ENCODE data around the gene TMPRSS7.
A peak's percentile ranks its signal among the peaks of the same experiment; 100 is the strongest.

TMPRSS7 gene

GRCh38 chr3:112109322-112109721 lies 74.8 kb downstream of the TMPRSS7 start:
- no peak for ATAC-seq
- TF ChIP-seq PPARA (CRISPR knock-in tag; IDR thresholded peaks at IDR 0.05; ENCODE audit: borderline replicate concordance) (no peak), ZFP3 (CRISPR knock-in tag; IDR thresholded peaks at IDR 0.05) (no peak)

DNA sequence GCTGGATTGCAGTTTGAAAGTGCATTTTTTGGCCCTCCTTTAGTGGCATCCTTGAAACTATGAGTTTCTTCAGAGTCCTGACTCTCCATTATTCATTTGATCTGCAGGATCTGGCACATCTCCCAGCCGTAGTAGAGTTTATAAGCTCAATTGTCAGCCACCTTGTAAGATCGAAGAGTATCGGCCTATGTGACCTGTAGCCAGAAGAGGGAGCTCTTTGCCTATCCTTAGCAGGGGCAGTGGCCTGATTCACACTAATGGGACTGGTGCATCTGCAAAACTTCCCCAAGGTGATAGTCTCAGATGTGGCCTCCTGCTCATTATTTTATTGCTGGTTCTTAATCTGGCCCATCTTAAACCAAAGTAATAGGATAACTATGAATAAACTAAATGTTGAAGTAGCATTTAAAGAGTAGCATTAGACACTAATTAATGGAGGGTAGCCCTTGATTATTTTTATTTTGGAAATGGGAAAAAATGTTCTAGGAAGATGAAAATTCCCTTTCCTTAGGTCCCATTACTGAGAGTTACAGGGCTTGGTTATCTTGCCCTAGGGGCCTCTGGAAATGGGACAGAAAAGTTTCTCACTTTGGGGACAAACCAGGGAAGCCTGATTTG lies 77.4 kb downstream of the TMPRSS7 start:
- ATAC-seq, result peak; percentile 97
- no peak for TF ChIP-seq ZC3H10 (CRISPR knock-in tag; IDR thresholded peaks at IDR 0.05)
- TF ChIP-seq PPARA (CRISPR knock-in tag; IDR thresholded peaks at IDR 0.05; ENCODE audit: borderline replicate concordance), result no peak
- no peak for TF ChIP-seq GLIS3 (CRISPR knock-in tag; IDR thresholded peaks at IDR 0.05)
- TF ChIP-seq, protein P1, sequence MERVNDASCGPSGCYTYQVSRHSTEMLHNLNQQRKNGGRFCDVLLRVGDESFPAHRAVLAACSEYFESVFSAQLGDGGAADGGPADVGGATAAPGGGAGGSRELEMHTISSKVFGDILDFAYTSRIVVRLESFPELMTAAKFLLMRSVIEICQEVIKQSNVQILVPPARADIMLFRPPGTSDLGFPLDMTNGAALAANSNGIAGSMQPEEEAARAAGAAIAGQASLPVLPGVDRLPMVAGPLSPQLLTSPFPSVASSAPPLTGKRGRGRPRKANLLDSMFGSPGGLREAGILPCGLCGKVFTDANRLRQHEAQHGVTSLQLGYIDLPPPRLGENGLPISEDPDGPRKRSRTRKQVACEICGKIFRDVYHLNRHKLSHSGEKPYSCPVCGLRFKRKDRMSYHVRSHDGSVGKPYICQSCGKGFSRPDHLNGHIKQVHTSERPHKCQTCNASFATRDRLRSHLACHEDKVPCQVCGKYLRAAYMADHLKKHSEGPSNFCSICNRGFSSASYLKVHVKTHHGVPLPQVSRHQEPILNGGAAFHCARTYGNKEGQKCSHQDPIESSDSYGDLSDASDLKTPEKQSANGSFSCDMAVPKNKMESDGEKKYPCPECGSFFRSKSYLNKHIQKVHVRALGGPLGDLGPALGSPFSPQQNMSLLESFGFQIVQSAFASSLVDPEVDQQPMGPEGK (CRISPR knock-in tag; IDR thresholded peaks at IDR 0.05; ENCODE audit: borderline replicate concordance), result no peak
- TF ChIP-seq TCF4 (CRISPR knock-in tag; IDR thresholded peaks at IDR 0.05; ENCODE audit: borderline replicate concordance), result no peak

DNA sequence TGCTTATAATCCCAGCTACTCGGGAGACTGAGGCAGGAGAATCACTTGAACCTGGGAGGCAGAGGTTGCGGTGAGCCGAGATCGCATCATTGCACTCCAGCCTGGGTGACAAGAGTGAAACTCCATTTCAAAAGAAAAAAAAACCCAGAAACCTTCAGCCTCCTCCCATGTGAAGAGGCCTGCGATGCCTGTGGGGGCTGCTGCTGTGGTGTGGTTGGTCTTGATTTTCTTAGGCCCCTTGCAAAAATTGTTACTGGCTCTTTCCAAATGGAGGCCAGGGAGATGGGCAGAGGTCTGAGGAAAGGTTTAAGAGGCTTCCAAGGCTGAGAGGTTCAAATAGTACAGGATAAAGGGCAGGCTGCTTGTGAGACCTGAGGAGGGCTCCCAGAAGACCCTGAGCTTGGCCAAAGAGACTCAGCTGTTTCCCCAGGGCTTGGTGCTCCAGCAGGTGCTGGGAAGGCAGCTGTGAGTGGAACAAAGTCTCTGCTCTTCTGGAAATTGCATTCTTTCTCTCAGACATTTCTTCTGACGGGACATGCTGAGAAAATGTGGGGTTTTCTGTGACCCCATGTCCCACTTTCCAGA lies 80.1 kb downstream of the TMPRSS7 start:
- TF ChIP-seq SNAI2 (CRISPR knock-in tag; IDR thresholded peaks at IDR 0.05), result no peak
- no peak for TF ChIP-seq ZFP3 (CRISPR knock-in tag; IDR thresholded peaks at IDR 0.05)
- no peak for ATAC-seq

- TF ChIP-seq ZC3H10 (CRISPR knock-in tag; IDR thresholded peaks at IDR 0.05) (no peak), ZFP3 (CRISPR knock-in tag; IDR thresholded peaks at IDR 0.05) (no peak), ESRRG (CRISPR knock-in tag; IDR thresholded peaks at IDR 0.05) (no peak), BACH2 (CRISPR knock-in tag; IDR thresholded peaks at IDR 0.05; ENCODE audit: borderline replicate concordance) (no peak), RARB (CRISPR knock-in tag; IDR thresholded peaks at IDR 0.05) (no peak)
- TF ChIP-seq, protein P2, sequence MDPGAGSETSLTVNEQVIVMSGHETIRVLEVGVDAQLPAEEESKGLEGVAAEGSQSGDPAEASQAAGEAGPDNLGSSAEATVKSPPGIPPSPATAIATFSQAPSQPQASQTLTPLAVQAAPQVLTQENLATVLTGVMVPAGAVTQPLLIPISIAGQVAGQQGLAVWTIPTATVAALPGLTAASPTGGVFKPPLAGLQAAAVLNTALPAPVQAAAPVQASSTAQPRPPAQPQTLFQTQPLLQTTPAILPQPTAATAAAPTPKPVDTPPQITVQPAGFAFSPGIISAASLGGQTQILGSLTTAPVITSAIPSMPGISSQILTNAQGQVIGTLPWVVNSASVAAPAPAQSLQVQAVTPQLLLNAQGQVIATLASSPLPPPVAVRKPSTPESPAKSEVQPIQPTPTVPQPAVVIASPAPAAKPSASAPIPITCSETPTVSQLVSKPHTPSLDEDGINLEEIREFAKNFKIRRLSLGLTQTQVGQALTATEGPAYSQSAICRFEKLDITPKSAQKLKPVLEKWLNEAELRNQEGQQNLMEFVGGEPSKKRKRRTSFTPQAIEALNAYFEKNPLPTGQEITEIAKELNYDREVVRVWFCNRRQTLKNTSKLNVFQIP (CRISPR knock-in tag; IDR thresholded peaks at IDR 0.05; ENCODE audit: borderline replicate concordance, low read depth), result no peak
- no peak for ATAC-seq
Measured at GRCh38 chr3:112115161-112115739, 80.7 kb downstream of the TMPRSS7 start.

GRCh38 chr3:112115806-112116383 lies 81.4 kb downstream of the TMPRSS7 start:
- TF ChIP-seq ZFP3 (CRISPR knock-in tag; IDR thresholded peaks at IDR 0.05) (no peak), ZC3H10 (CRISPR knock-in tag; IDR thresholded peaks at IDR 0.05) (no peak), RARB (CRISPR knock-in tag; IDR thresholded peaks at IDR 0.05) (no peak), ARNTL (CRISPR knock-in tag; IDR thresholded peaks at IDR 0.05; ENCODE audit: borderline replicate concordance, low read depth) (no peak), SNAI2 (CRISPR knock-in tag; IDR thresholded peaks at IDR 0.05) (no peak), ESRRG (CRISPR knock-in tag; IDR thresholded peaks at IDR 0.05) (no peak), ZNF8 (CRISPR knock-in tag; IDR thresholded peaks at IDR 0.05) (no peak), BACH2 (CRISPR knock-in tag; IDR thresholded peaks at IDR 0.05; ENCODE audit: borderline replicate concordance) (no peak), ZNF70 (CRISPR knock-in tag; IDR thresholded peaks at IDR 0.05) (no peak)
- TF ChIP-seq, protein P2 (CRISPR knock-in tag; IDR thresholded peaks at IDR 0.05; ENCODE audit: borderline replicate concordance, low read depth), result no peak
- TF ChIP-seq, protein P1 (CRISPR knock-in tag; IDR thresholded peaks at IDR 0.05; ENCODE audit: borderline replicate concordance), result no peak
- TF ChIP-seq, protein P3, sequence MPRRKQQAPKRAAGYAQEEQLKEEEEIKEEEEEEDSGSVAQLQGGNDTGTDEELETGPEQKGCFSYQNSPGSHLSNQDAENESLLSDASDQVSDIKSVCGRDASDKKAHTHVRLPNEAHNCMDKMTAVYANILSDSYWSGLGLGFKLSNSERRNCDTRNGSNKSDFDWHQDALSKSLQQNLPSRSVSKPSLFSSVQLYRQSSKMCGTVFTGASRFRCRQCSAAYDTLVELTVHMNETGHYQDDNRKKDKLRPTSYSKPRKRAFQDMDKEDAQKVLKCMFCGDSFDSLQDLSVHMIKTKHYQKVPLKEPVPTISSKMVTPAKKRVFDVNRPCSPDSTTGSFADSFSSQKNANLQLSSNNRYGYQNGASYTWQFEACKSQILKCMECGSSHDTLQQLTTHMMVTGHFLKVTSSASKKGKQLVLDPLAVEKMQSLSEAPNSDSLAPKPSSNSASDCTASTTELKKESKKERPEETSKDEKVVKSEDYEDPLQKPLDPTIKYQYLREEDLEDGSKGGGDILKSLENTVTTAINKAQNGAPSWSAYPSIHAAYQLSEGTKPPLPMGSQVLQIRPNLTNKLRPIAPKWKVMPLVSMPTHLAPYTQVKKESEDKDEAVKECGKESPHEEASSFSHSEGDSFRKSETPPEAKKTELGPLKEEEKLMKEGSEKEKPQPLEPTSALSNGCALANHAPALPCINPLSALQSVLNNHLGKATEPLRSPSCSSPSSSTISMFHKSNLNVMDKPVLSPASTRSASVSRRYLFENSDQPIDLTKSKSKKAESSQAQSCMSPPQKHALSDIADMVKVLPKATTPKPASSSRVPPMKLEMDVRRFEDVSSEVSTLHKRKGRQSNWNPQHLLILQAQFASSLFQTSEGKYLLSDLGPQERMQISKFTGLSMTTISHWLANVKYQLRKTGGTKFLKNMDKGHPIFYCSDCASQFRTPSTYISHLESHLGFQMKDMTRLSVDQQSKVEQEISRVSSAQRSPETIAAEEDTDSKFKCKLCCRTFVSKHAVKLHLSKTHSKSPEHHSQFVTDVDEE (CRISPR knock-in tag; IDR thresholded peaks at IDR 0.05), result no peak

More at GRCh38 chr3:112115806-112116383, 81.4 kb downstream of the TMPRSS7 start:
- ATAC-seq, result no peak
